ENCODE results near the gene PEX11B.
"Not testable (repeated sequence)": the region's sequence is repeated elsewhere in the genome, so short reads cannot be mapped to it uniquely, and the experiment has no call there.

The PEX11B gene

GRCh38 chr1:145935708-145936107, 17.2 kb upstream of the PEX11B start:
- H3K36me3 ChIP-seq = peaks cover 16% of the 10 kb centered on the region
- H3K27me3 ChIP-seq = no peaks in the 10 kb centered on the region
- H3K4me3 ChIP-seq (ENCODE audit: low read depth, low read length) = no peak overlapping the region
- no peaks in the 10 kb centered on the region for H3K9me3 ChIP-seq
- no peak for TF ChIP-seq CTCF (IDR thresholded peaks at IDR 0.05; ENCODE audit: low read depth, low read length)
- DNase-seq = no peak
- no peaks in the 10 kb centered on the region for H3K4me1 ChIP-seq

- not testable (repeated sequence) for H3K27me3 ChIP-seq, DNase-seq
- H3K36me3 ChIP-seq = peaks cover 15% of the 10 kb centered on the region
Observed at GRCh38 chr1:145932522-145933009, 14.0 kb upstream of the PEX11B start.

GRCh38 chr1:145927916-145928643, 9.6 kb upstream of the PEX11B start:
- no peaks in the 10 kb centered on the region for H3K9me3 ChIP-seq
- H3K4me3 ChIP-seq (ENCODE audit: low read depth, low read length) = peak overlapping the region; percentile 90
- no peak for TF ChIP-seq CTCF (IDR thresholded peaks at IDR 0.05; ENCODE audit: low read depth, low read length)
- H3K36me3 ChIP-seq = peaks cover 8% of the 10 kb centered on the region
- H3K27me3 ChIP-seq = no peaks in the 10 kb centered on the region
- no peak for DNase-seq
- no peaks in the 10 kb centered on the region for H3K4me1 ChIP-seq

More at GRCh38 chr1:145932522-145933009, 14.0 kb upstream of the PEX11B start:
- not testable (repeated sequence) for H3K9me3 ChIP-seq; H3K4me3 ChIP-seq (ENCODE audit: low read depth, low read length); H3K4me1 ChIP-seq

GRCh38 chr1:145927063-145927886, 8.8 kb upstream of the PEX11B start, which contains the start of gene RBM8A:
Gene RBM8A (minus strand): TSS chr1:145927484. CDS start chr1:145927426, 58 bp downstream.
- Histone ChIP-seq H3K9me3 (no peaks in the 10 kb centered on the region), H3K4me1 (no peaks in the 10 kb centered on the region), H3K4me3 (ENCODE audit: low read depth, low read length) (peak within 1 kb of the TSS; percentile 90), H3K27me3 (no peaks in the 10 kb centered on the region), H3K36me3 (peaks cover 8% of the 10 kb centered on the region)
- peak; percentile 94 for DNase-seq
- peak; percentile 75 for TF ChIP-seq CTCF (IDR thresholded peaks at IDR 0.05; ENCODE audit: low read depth, low read length)

- Histone ChIP-seq H3K9me3 (no peaks in the 10 kb centered on the region), H3K27me3 (no peaks in the 10 kb centered on the region), H3K4me1 (no peaks in the 10 kb centered on the region), H3K36me3 (peaks cover 8% of the 10 kb centered on the region), H3K4me3 (ENCODE audit: low read depth, low read length) (peak overlapping the region; percentile 90)
- no peak for TF ChIP-seq CTCF (IDR thresholded peaks at IDR 0.05; ENCODE audit: low read depth, low read length)
- DNase-seq = no peak
Observed at GRCh38 chr1:145926686-145927062, 8.2 kb upstream of the PEX11B start.

GRCh38 chr1:145922266-145922665, 3.7 kb upstream of the PEX11B start:
- Histone ChIP-seq H3K36me3 (peaks cover 8% of the 10 kb centered on the region), H3K4me1 (peaks cover 4% of the 10 kb centered on the region; the same call in 1 of the 2 replicates), H3K27me3 (no peaks in the 10 kb centered on the region), H3K4me3 (ENCODE audit: low read depth, low read length) (no peak overlapping the region), H3K9me3 (no peaks in the 10 kb centered on the region)
- TF ChIP-seq CTCF (IDR thresholded peaks at IDR 0.05; ENCODE audit: low read depth, low read length) = no peak
- DNase-seq = no peak

GRCh38 chr1:145920297-145920696, 1.8 kb upstream of the PEX11B start:
- not testable (repeated sequence) for H3K4me3 ChIP-seq (ENCODE audit: low read depth, low read length); H3K4me1 ChIP-seq; DNase-seq; H3K27me3 ChIP-seq; H3K9me3 ChIP-seq; H3K36me3 ChIP-seq

Measured in BE2C (cell line).